Cardiac fibroblast (primary cell): ENCODE data around the gene ZNF512B.

Experiments
- DNase-seq, 2 donors: peaks; one replicate each; pipeline versions ENCODE4 v3.0.0 to v3.0.0-alpha.2; 2010; ENCODE audit warnings: low read depth in 2 of 2
- H3K4me3 ChIP-seq, 2 donors: replicated peaks in 1 of 2; 1 replicate in 1 of 2; 2 replicates in 1 of 2; pipeline ENCODE4 v1.5.1; 2011; ENCODE audit warnings: low read depth in 2 of 2, low read length in 2 of 2, mild to moderate bottlenecking in 2 of 2, moderate library complexity in 1 of 2
- TF ChIP-seq, protein P1 (sequence below): IDR thresholded peaks from one replicate; pipeline ENCODE4 v1.5.1; 2011; ENCODE audit warnings: low read depth, mild to moderate bottlenecking, low read length, inconsistent platforms

ZNF512B gene

DNA sequence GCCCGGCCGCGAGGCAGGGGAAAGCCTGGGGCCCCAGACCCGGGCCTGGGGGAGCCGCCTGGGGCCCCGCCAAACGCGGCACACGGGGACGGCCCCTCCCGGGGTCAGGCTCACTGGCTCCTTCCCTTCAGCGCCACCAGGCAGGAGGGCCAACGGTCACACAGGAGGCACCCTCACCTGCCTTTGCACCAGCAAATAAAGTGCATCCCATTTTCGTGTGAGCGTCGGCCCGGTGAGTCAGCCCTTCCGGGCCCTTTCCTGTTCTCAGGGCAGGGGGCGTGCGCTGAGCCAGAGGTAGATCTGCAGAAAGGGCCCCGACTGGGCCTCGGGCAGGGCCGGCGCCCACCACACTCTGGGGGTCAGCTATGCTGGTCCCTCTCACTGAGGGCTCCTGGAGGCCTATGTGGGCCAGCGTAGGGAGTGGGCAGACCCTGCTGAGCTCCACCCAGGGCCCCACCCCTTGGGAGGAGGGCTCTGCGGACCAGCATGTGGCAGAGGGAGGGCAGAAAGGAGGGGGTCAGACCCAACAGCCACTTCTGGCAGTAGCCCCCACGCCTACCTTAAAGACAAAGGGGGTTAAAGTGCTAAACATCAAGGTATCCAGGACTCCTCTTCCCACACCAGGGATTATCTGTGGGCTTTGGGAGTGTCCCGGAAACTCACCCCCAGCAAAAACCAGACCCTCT lies 12.6 kb downstream of the ZNF512B start:
- TF ChIP-seq, protein P1, sequence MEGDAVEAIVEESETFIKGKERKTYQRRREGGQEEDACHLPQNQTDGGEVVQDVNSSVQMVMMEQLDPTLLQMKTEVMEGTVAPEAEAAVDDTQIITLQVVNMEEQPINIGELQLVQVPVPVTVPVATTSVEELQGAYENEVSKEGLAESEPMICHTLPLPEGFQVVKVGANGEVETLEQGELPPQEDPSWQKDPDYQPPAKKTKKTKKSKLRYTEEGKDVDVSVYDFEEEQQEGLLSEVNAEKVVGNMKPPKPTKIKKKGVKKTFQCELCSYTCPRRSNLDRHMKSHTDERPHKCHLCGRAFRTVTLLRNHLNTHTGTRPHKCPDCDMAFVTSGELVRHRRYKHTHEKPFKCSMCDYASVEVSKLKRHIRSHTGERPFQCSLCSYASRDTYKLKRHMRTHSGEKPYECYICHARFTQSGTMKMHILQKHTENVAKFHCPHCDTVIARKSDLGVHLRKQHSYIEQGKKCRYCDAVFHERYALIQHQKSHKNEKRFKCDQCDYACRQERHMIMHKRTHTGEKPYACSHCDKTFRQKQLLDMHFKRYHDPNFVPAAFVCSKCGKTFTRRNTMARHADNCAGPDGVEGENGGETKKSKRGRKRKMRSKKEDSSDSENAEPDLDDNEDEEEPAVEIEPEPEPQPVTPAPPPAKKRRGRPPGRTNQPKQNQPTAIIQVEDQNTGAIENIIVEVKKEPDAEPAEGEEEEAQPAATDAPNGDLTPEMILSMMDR = peak; percentile 22
- peak; percentile 59 to 75 for DNase-seq
- peak overlapping the region; percentile 47 to 51 for H3K4me3 ChIP-seq

DNA sequence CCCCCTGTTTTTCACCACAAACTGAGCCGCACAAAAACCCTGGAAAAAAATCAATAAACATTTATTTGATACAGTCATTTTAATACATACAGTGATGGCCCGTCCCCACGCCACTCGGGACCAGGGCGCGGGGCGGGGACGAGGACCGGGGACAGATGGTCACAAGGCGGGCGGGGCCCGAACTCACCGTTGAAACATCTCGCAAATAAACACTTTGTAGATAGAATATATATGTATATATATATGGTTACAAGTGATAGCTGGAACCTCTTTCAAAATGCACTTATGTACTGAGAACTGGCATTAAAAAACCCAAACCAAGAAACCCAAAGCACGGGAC lies 13.1 kb downstream of the ZNF512B start:
- no peak for DNase-seq
- TF ChIP-seq, protein P1 = no peak
- H3K4me3 ChIP-seq = peak overlapping the region; percentile 47 to 51

DNA sequence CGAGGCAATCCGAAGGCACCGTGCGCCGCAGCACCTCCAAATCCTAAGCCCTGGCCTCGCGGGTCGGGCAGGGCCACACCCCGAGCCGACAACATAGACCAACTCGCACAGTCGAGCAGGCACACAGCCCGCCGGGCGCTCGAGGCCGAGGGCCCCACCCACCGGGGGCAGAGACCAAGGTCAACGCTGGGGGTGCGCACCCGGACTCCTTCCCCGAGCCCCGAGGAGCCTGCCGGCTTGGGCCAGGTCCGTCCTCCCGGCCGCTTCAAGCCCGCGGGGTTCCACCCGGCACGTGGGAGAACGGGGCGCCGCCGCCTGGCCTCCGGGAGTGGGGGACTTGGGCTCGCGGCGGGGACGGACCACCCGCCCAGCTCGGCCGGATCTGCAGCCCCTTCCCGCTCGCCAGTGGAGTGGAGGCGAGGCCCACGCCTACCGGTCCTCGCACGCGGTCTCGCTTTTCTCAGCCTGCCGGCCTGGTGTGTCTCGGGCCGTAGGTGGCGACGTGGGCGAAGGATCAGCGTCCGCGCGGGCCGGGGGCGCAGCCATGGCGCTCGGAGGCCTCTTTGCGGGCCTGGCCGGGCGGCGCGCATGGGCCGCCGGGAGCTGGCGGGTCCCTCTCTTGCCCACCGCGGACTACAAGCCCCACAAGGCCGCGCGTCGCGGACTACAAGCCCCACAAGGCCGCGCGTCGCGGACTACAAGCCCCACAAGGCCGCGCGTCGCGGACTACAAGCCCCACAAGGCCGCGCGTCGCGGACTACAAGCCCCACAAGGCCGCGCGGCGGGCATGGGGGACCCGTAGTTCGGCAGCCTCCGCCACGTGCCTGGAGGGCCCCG lies 13.7 kb downstream of the ZNF512B start, which contains the start of gene UCKL1:
Gene UCKL1, minus strand, starts transcription at position 590 of the 837 bp plus-strand sequence. Its CDS starts 44 bp downstream, at position 546.
- TF ChIP-seq, protein P1 = no peak
- peak within 1 kb of the TSS; percentile 85 to 88 for H3K4me3 ChIP-seq
- peak; percentile 88 to 94 for DNase-seq

DNA sequence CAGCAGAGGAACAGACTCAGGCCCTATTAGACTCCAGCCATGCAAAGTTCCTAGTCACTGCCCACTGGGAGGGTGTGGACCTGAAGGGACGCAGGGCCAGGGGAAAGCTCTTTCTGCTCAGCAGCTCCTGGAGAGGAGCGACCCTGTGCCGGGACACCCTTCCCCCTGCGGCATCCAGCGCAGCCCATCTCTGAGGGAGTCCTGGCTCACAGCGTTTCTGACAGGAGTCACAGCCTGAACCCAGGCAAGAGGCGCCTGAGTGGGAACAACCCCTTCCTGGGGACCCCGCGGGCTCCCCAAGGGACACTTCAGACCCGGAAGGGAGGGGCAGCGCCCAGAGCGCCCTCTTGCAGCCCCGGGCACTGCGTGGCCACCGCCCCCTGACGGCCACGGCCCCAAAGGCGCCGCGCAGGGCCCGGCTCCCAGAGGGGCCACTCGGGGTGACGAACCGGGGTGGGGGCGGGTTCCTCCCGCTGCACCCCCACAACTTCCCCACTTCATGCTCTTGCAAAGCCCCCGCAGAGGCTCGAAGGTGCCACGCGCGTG lies 14.4 kb downstream of the ZNF512B start:
- DNase-seq = peak; percentile 31 to 33
- peak overlapping the region; percentile 85 to 88 for H3K4me3 ChIP-seq
- TF ChIP-seq, protein P1 = peak; percentile 13

DNA sequence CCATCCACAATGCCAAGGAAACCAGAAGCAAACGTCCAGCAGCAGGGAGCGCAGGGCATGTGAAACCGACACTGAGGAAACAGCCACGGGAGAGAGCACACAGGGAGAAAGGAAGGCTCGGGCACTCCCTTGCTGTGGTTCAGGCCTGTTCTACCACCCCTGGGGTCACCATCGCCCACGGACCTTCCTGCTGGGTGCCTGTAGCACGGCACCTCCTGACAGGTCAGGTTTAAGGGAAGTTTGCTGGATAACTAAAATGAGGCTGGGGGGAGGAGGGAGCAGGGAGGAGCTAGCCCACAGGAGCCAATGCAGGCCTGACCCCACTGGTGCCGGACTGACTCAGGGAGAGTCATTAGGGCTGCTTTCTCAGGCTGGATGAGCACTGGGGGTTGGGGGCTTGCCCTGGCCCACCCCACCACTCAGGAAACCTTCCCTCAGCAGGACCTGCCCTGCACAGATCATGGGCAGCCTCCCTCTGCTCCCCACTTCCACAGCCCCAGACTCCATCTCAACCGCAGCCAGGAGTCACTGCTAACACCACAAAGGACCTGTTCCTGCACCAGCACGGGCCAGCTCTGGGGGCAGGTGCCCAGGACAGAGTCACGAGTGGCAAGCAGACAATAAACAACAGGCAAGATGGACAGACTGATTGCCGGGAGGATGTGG lies 15.8 kb downstream of the ZNF512B start:
- TF ChIP-seq, protein P1 = no peak
- no peak overlapping the region for H3K4me3 ChIP-seq
- no peak for DNase-seq

DNA sequence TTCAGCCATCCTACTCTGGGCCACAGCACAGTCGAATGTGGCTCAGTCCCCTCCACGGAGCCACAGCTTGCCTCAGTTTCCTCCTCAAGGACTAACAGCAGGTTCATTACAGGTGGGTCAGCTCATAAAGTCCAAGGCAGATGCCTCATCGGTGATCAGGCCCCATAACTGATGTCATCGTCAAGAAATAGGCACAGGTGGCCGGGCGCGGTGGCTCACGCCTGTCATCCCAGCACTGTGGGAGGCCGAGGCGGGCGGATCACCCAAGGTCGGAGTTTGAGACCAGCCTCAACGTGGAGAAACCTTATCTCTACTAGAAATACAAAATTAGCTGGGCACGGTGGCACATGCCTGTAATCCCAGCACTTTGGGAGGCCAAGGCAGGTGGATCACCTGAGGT lies 17.0 kb downstream of the ZNF512B start:
- no peak for DNase-seq
- TF ChIP-seq, protein P1 = no peak
- H3K4me3 ChIP-seq = no peak overlapping the region
